SU-DHL-6 (cell line): ENCODE results near the gene CCDC34.

Experiments used
- H2AFZ ChIP-seq: fragments of 200-600 bp; sonication (generic); 2 replicates; pipeline ENCODE4 v1.6.1; 2014; ENCODE audit warnings: low read depth, mild to moderate bottlenecking, moderate library complexity, mixed read lengths, antibody characterized with exemption, low read length; ENCODE audit not compliant: severe bottlenecking
- H3F3A ChIP-seq: fragments of 200-600 bp; shearing (Covaris generic); 2 replicates; pipeline ENCODE4 v1.6.0; 2016; ENCODE audit warnings: antibody characterized with exemption, mild to moderate bottlenecking; ENCODE audit not compliant: insufficient read depth
- H3K27ac ChIP-seq: fragments of 200-600 bp; sonication (generic); 2 replicates; pipeline ENCODE4 v1.5.1; 2016; ENCODE audit warnings: low read depth, mild to moderate bottlenecking, low read length, moderate library complexity, mixed read lengths
- H3K27me3 ChIP-seq: fragments of 200-600 bp; sonication (generic), shearing (Covaris generic); 2 replicates; pipeline ENCODE4 v1.6.0; 2014; ENCODE audit warnings: mild to moderate bottlenecking, low read length
- H3K36me3 ChIP-seq: fragments of 200-600 bp; sonication (generic); 2 replicates; pipeline ENCODE4 v1.6.1; 2014; ENCODE audit warnings: mild to moderate bottlenecking, low read length, mixed read lengths
- H3K4me2 ChIP-seq: fragments of 300-600, 200-600 bp; shearing (Covaris generic), sonication (generic); 2 replicates; pipeline ENCODE4 v1.6.0; 2014; ENCODE audit warnings: low read length, low read depth, mild to moderate bottlenecking; ENCODE audit not compliant: poor library complexity, severe bottlenecking
- H3K4me3 ChIP-seq: fragments of 200-600 bp; sonication (generic); 2 replicates; pipeline ENCODE4 v1.5.1; 2014; ENCODE audit warnings: antibody characterized with exemption, low read length, mild to moderate bottlenecking, mixed read lengths; ENCODE audit not compliant: insufficient read depth, poor library complexity, severe bottlenecking
- H3K79me2 ChIP-seq: fragments of 200-600 bp; sonication (generic); 2 replicates; pipeline ENCODE4 v1.6.1; 2014; ENCODE audit warnings: mild to moderate bottlenecking, low read length, moderate library complexity; ENCODE audit not compliant: insufficient read depth
- H3K9ac ChIP-seq: fragments of 200-600 bp; sonication (generic); 2 replicates; pipeline ENCODE4 v1.7.0; 2014; ENCODE audit warnings: mild to moderate bottlenecking, low read length
- H3K9me2 ChIP-seq: fragments of 200-600 bp; sonication (generic); replicated peaks from 2 replicates; pipeline ENCODE4 v1.6.1; 2014; ENCODE audit warnings: low read length; ENCODE audit not compliant: insufficient read depth
- H3K9me3 ChIP-seq: fragments of 200-600 bp; sonication (generic); 2 replicates; pipeline ENCODE4 v1.6.1; 2014; ENCODE audit warnings: low read length, mixed read lengths; ENCODE audit not compliant: insufficient read depth
- H4K20me1 ChIP-seq: fragments of 200-600 bp; sonication (generic); 2 replicates; pipeline ENCODE4 v1.6.1; 2014; ENCODE audit warnings: low read depth, mild to moderate bottlenecking, antibody characterized with exemption, low read length, moderate library complexity, mixed read lengths
- CTCF ChIP-seq: fragments of 200-600 bp; sonication (generic); IDR thresholded peaks from one replicate; pipeline ENCODE4 v1.5.1; 2017; ENCODE audit warnings: antibody characterized with exemption, mild to moderate bottlenecking, low read length, moderate library complexity; ENCODE audit not compliant: insufficient read depth, poor library complexity, severe bottlenecking
- EZH2phosphoT487 ChIP-seq: fragments of 200-600 bp; sonication (generic), shearing (Covaris generic); conservative IDR thresholded peaks from 2 replicates; pipeline ENCODE4 v1.6.1; 2018; ENCODE audit warnings: mild to moderate bottlenecking, antibody characterized with exemption, low read length, moderate library complexity, mixed read lengths

The CCDC34 gene

GRCh38 chr11:27313157-27313821, 49.7 kb downstream of the CCDC34 start:
- no peak overlapping the region for H3K4me3 ChIP-seq
- no peaks in the 10 kb centered on the region for H3K79me2 ChIP-seq
- no peak overlapping the region for H3K9ac ChIP-seq
- no peaks in the 10 kb centered on the region for H3F3A ChIP-seq
- no peaks in the 10 kb centered on the region for H3K36me3 ChIP-seq
- H3K27ac ChIP-seq: no peak overlapping the region
- H4K20me1 ChIP-seq: no peaks in the 10 kb centered on the region
- no peak for TF ChIP-seq CTCF
- TF ChIP-seq EZH2phosphoT487: no peak
- H3K4me2 ChIP-seq: no peak overlapping the region
- H3K9me2 ChIP-seq: no peaks in the 10 kb centered on the region
- no peaks in the 10 kb centered on the region for H3K9me3 ChIP-seq
- no peak overlapping the region for H2AFZ ChIP-seq
- 0 out of 2 replicates have a peak, but pooled peaks cover 3% of the 10 kb centered on the region for H3K27me3 ChIP-seq

DNA sequence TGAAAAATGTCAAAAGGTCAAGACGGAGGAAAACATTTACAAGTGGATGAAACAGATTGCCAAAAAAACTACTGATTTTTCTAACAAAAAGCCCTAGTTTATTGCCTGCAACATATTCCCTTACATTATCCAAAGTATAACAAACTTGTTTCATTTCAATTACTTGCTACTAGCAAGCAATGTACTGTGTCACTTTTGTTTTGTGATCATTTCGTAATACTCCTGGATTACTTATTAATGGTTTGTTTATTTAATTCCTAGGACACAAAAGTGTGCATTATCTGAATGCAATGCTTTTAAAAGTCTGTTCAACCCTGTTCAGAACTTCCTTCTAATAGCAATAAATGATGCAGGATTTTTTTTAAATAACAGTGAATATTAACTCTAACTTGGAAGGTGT, 50.9 kb downstream of the CCDC34 start:
- H3K9me3 ChIP-seq: no peaks in the 10 kb centered on the region
- no peaks in the 10 kb centered on the region for H3K79me2 ChIP-seq
- H2AFZ ChIP-seq: no peak overlapping the region
- no peak overlapping the region for H3K9ac ChIP-seq
- H3F3A ChIP-seq: no peaks in the 10 kb centered on the region
- 0 out of 2 replicates have a peak, but pooled peaks cover 3% of the 10 kb centered on the region for H3K27me3 ChIP-seq
- no peak overlapping the region for H3K27ac ChIP-seq
- no peaks in the 10 kb centered on the region for H3K36me3 ChIP-seq
- no peak overlapping the region for H3K4me2 ChIP-seq
- H3K4me3 ChIP-seq: no peak overlapping the region
- H4K20me1 ChIP-seq: no peaks in the 10 kb centered on the region
- H3K9me2 ChIP-seq: no peaks in the 10 kb centered on the region
- TF ChIP-seq CTCF (no peak), EZH2phosphoT487 (no peak)

- H3K36me3 ChIP-seq: no peaks in the 10 kb centered on the region
- TF ChIP-seq EZH2phosphoT487: no peak
- TF ChIP-seq CTCF: no peak
- 0 out of 2 replicates have a peak, but pooled peaks cover 3% of the 10 kb centered on the region for H3K27me3 ChIP-seq
- no peak overlapping the region for H2AFZ ChIP-seq
- no peaks in the 10 kb centered on the region for H3K79me2 ChIP-seq
- H3K4me2 ChIP-seq: no peak overlapping the region
- H3K9ac ChIP-seq: no peak overlapping the region
- H4K20me1 ChIP-seq: no peaks in the 10 kb centered on the region
- no peaks in the 10 kb centered on the region for H3K9me3 ChIP-seq
- no peak overlapping the region for H3K4me3 ChIP-seq
- H3F3A ChIP-seq: no peaks in the 10 kb centered on the region
- no peaks in the 10 kb centered on the region for H3K9me2 ChIP-seq
- no peak overlapping the region for H3K27ac ChIP-seq
Measured at GRCh38 chr11:27310707-27311106, 52.3 kb downstream of the CCDC34 start.
